Stimulated activated CD4-positive, alpha-beta T cell treated with anti-CD3 and anti-CD28 coated beads, TNF-alpha, amount 100 ng/mL, for 48 hours (primary cell): ENCODE data around the gene CERS5.
"Not testable (repeated sequence)": the region's sequence is repeated elsewhere in the genome, so short reads cannot be mapped to it uniquely, and the experiment has no call there.

ENCODE experiments used
- DNase-seq, 3 donors: peaks; one replicate each; pipeline ENCODE4 v3.0.0-alpha.2; 2020; ENCODE audit warnings: low read depth in 3 of 3

The CERS5 gene

GRCh38 chr12:50103767-50104321, 63.3 kb downstream of the CERS5 start, which contains the start of gene GPD1:
Gene GPD1 (plus strand): TSS chr12:50104008. CDS start chr12:50104051, 43 bp downstream.
- no peak for DNase-seq

GRCh38 chr12:50103351-50103750, 63.8 kb downstream of the CERS5 start:
- DNase-seq, result no peak

GRCh38 chr12:50102646-50103309, 64.4 kb downstream of the CERS5 start:
- DNase-seq, result no peak

- no peak for DNase-seq
These were observed 65.0 kb downstream of the CERS5 start for GRCh38 chr12:50102131-50102531.

- DNase-seq, result no peak
These were observed 65.5 kb downstream of the CERS5 start for GRCh38 chr12:50101663-50102062.

- DNase-seq, result no peak
These were observed 66.6 kb downstream of the CERS5 start for GRCh38 chr12:50100561-50100960.

GRCh38 chr12:50099302-50100008, 67.7 kb downstream of the CERS5 start:
- no peak for DNase-seq

GRCh38 chr12:50097952-50098351, 69.2 kb downstream of the CERS5 start:
- DNase-seq, result no peak

GRCh38 chr12:50090391-50090790, 76.8 kb downstream of the CERS5 start:
- DNase-seq, result no peak

GRCh38 chr12:50089730-50090129, 77.4 kb downstream of the CERS5 start:
- DNase-seq, result no peak

GRCh38 chr12:50088577-50089335, 78.4 kb downstream of the CERS5 start:
- DNase-seq, result peak in 1 of 3 donors; percentile 30

- no peak for DNase-seq
These were observed 79.2 kb downstream of the CERS5 start for GRCh38 chr12:50087995-50088394.

GRCh38 chr12:50087151-50087550, 80.0 kb downstream of the CERS5 start:
- DNase-seq, result no peak

- DNase-seq, result no peak
These were observed 81.0 kb downstream of the CERS5 start for GRCh38 chr12:50086148-50086547.

GRCh38 chr12:50085615-50086072, 81.5 kb downstream of the CERS5 start:
- no peak for DNase-seq

GRCh38 chr12:50084775-50085614, 82.2 kb downstream of the CERS5 start, which contains the start of gene SMARCD1:
Gene SMARCD1 (plus strand): TSS chr12:50085342. CDS start chr12:50085370, 28 bp downstream.
- DNase-seq, result peak; percentile 71 to 75 (median 73)

- not testable (repeated sequence) for DNase-seq
These were observed 82.8 kb downstream of the CERS5 start for GRCh38 chr12:50084409-50084774.

- no peak for DNase-seq
These were observed 83.9 kb downstream of the CERS5 start for GRCh38 chr12:50083301-50083700.

GRCh38 chr12:50082644-50083043, 84.5 kb downstream of the CERS5 start:
- no peak for DNase-seq

GRCh38 chr12:50081096-50081808, 85.9 kb downstream of the CERS5 start:
- DNase-seq, result no peak
